ENCODE measurements around the gene DBX2. TPM values are rescaled to one million over a fixed set of nuclear protein-coding genes. Genes with fewer than 3 reads are reported as not detected.

Gene DBX2
- total RNA-seq, 4 donors from 2014 or later: 0.35 TPM; not detected in 3

- no peaks in the 10 kb centered on the region for H3K36me3 ChIP-seq
- DNase-seq: no peak
- no peaks in the 10 kb centered on the region for H3K27me3 ChIP-seq
- TF ChIP-seq POLR2A (IDR thresholded peaks at IDR 0.05): no peak
- TF ChIP-seq CTCF (IDR thresholded peaks at IDR 0.05): no peak
- H3K4me1 ChIP-seq: no peaks in the 10 kb centered on the region
- H3K27ac ChIP-seq: no peak overlapping the region
- no peak overlapping the region for H3K4me3 ChIP-seq
- no peaks in the 10 kb centered on the region for H3K9me3 ChIP-seq
- intact Hi-C loops (cut with DNase I; ENCODE audit: low total_unique reads): no loop called here
These were observed 14.3 kb upstream of the DBX2 start for GRCh38 chr12:45065125-45065626.

GRCh38 chr12:45060976-45061375 lies 10.1 kb upstream of the DBX2 start:
- no peak for DNase-seq
- Histone ChIP-seq H3K4me3 (no peak overlapping the region), H3K27ac (no peak overlapping the region), H3K36me3 (no peaks in the 10 kb centered on the region), H3K9me3 (no peaks in the 10 kb centered on the region), H3K27me3 (no peaks in the 10 kb centered on the region), H3K4me1 (no peaks in the 10 kb centered on the region)
- intact Hi-C loops (cut with DNase I; ENCODE audit: low total_unique reads): no loop called here
- TF ChIP-seq CTCF (IDR thresholded peaks at IDR 0.05) (no peak), POLR2A (IDR thresholded peaks at IDR 0.05) (no peak)

GRCh38 chr12:45051572-45052125 lies 750 bp upstream of the DBX2 start:
- no peak overlapping the region for H3K27ac ChIP-seq
- H3K27me3 ChIP-seq: no peaks in the 10 kb centered on the region
- intact Hi-C loops (cut with DNase I; ENCODE audit: low total_unique reads): no loop called here
- H3K4me1 ChIP-seq: no peaks in the 10 kb centered on the region
- peak overlapping the region; percentile 9 to 11 for H3K4me3 ChIP-seq
- no peak for DNase-seq
- no peak for TF ChIP-seq CTCF (IDR thresholded peaks at IDR 0.05)
- no peak for TF ChIP-seq POLR2A (IDR thresholded peaks at IDR 0.05)
- no peaks in the 10 kb centered on the region for H3K9me3 ChIP-seq
- H3K36me3 ChIP-seq: no peaks in the 10 kb centered on the region

- no peak overlapping the region for H3K27ac ChIP-seq
- H3K4me3 ChIP-seq: no peak overlapping the region
- intact Hi-C loops (cut with DNase I; ENCODE audit: low total_unique reads): no loop called here
- TF ChIP-seq CTCF (IDR thresholded peaks at IDR 0.05) (no peak), POLR2A (IDR thresholded peaks at IDR 0.05) (no peak)
- H3K9me3 ChIP-seq: no peaks in the 10 kb centered on the region
- H3K36me3 ChIP-seq: no peaks in the 10 kb centered on the region
- H3K27me3 ChIP-seq: no peaks in the 10 kb centered on the region
- H3K4me1 ChIP-seq: no peaks in the 10 kb centered on the region
- DNase-seq: no peak
These were observed 768 bp downstream of the DBX2 start for GRCh38 chr12:45049912-45050750.

- Histone ChIP-seq H3K36me3 (no peaks in the 10 kb centered on the region), H3K9me3 (no peaks in the 10 kb centered on the region), H3K4me3 (no peak overlapping the region), H3K27me3 (no peaks in the 10 kb centered on the region), H3K27ac (no peak overlapping the region), H3K4me1 (no peaks in the 10 kb centered on the region)
- intact Hi-C loops (cut with DNase I; ENCODE audit: low total_unique reads): no loop called here
- TF ChIP-seq POLR2A (IDR thresholded peaks at IDR 0.05) (no peak), CTCF (IDR thresholded peaks at IDR 0.05) (no peak)
- no peak for DNase-seq
These were observed 8.3 kb downstream of the DBX2 start for GRCh38 chr12:45042599-45042998.

All from uterus (tissue), 4 donors.